ENCODE data around the gene ODAPH. TPM values are rescaled to one million over a fixed set of nuclear protein-coding genes. Genes with fewer than 3 reads are reported as not detected.
A peak's percentile ranks its signal among the peaks of the same experiment; 100 is the strongest.

The ODAPH gene
- polyA plus RNA-seq, 1 donor (not counting 4 experiments of a cell fraction or from before 2014, with no cell fraction given), result 0.45 TPM

- DNase-seq (ENCODE audit: low read depth, low spot score) (no peak), FAIRE-seq (no peak)
- H3K4me1 ChIP-seq (ENCODE audit: control insufficient read depth, extremely low read depth, insufficient read depth, low read length), result peaks cover 29% of the 10 kb centered on the region
- H3K27me3 ChIP-seq (ENCODE audit: control insufficient read depth, extremely low read depth, insufficient read depth, low read length), result no peaks in the 10 kb centered on the region
- H3K4me2 ChIP-seq (ENCODE audit: control insufficient read depth, extremely low read depth, insufficient read depth, low read depth, low read length), result peak overlapping the region; percentile 93
- no peak overlapping the region for H3K9ac ChIP-seq (ENCODE audit: control insufficient read depth, extremely low read depth, insufficient read depth, low read length)
- no peak overlapping the region for H3K27ac ChIP-seq (ENCODE audit: control insufficient read depth, insufficient read depth, low read length)
- peaks cover 2% of the 10 kb centered on the region for H3K9me1 ChIP-seq (ENCODE audit: control insufficient read depth, extremely low read depth, insufficient read depth, low read length)
- H3K9me3 ChIP-seq (ENCODE audit: control insufficient read depth, low read depth, low read length), result no peaks in the 10 kb centered on the region
- peak overlapping the region in 2 of 3 experiments; percentile 84 to 93 for H3K4me3 ChIP-seq (ENCODE audit: control insufficient read depth in 2 of 3, extremely low read depth in 1 of 3, insufficient read depth in 2 of 3, low read depth in 1 of 3, low read length in 3 of 3)
- H3K36me3 ChIP-seq (ENCODE audit: control insufficient read depth in 2 of 2, extremely low read depth in 1 of 2, insufficient read depth in 2 of 2, low read length in 2 of 2), result no peaks in the 10 kb centered on the region
- H4K20me1 ChIP-seq (ENCODE audit: control insufficient read depth, extremely low read depth, insufficient read depth, low read length), result no peaks in the 10 kb centered on the region
- H3K79me2 ChIP-seq (ENCODE audit: control insufficient read depth, insufficient read depth, low read length), result peaks cover 50% of the 10 kb centered on the region
- no peak overlapping the region for H2AFZ ChIP-seq (ENCODE audit: control insufficient read depth, low read length)
- TF ChIP-seq EZH2 (IDR thresholded peaks at IDR 0.05; ENCODE audit: low read length) (no peak), CTCF (optimal IDR thresholded peaks at IDR 0.05 in 1 of 3, IDR thresholded peaks at IDR 0.05 in 1 of 3, conservative IDR thresholded peaks at IDR 0.05 in 1 of 3; ENCODE audit: extremely low read depth in 1 of 3, insufficient read depth in 2 of 3, low read length in 3 of 3) (no peak)
- dilution Hi-C loops (cut with MboI; ENCODE audit: extremely low pct_ligation_motif_present, low sequenced_read_pairs), result no loop called here
Measured at GRCh38 chr4:75511841-75512240, 44.0 kb upstream of the ODAPH start.

DNA sequence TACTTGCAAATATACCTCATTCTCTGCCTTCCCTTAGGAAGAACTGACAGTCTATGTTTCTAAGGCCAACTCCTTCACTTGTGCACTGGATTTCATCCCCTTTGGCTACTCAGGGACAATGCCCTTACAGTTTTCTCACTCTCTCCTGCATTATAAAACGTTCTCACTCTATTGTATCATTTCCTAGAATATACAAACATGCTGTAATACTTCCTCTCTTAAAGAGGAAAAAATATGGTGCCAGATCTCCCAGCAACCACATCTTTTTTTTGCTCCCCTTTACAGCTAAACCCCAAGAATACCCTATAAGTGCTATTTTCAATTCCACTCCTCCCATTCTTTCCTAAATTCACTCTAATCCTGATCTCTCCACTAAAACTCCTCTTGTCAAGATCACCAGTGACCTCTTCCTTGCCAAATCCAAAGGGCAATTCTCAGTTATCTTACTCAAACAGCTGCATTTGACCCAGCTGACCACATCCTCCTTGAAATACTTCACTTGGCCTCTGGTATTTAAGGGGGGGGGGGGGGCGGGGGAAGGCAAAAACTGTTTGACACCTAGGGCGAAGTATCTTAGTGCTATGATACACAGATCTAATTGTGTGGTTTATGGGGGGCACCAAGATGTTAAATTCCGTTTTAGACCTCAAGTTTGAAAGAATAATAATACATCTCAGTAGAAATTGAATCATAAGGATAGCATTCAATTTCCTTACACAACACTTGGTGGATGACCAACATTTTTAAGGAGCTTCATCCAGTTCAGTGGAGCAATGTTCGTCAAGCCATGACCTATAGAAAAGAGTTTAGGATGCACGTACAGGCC, 43.3 kb upstream of the ODAPH start:
- Histone ChIP-seq H3K9me3 (ENCODE audit: control insufficient read depth, low read depth, low read length) (no peaks in the 10 kb centered on the region), H3K36me3 (ENCODE audit: control insufficient read depth in 2 of 2, extremely low read depth in 1 of 2, insufficient read depth in 2 of 2, low read length in 2 of 2) (no peaks in the 10 kb centered on the region), H3K9me1 (ENCODE audit: control insufficient read depth, extremely low read depth, insufficient read depth, low read length) (peaks cover 2% of the 10 kb centered on the region), H3K9ac (ENCODE audit: control insufficient read depth, extremely low read depth, insufficient read depth, low read length) (peak overlapping the region; percentile 93), H3K4me1 (ENCODE audit: control insufficient read depth, extremely low read depth, insufficient read depth, low read length) (peaks cover 29% of the 10 kb centered on the region), H2AFZ (ENCODE audit: control insufficient read depth, low read length) (no peak overlapping the region), H4K20me1 (ENCODE audit: control insufficient read depth, extremely low read depth, insufficient read depth, low read length) (no peaks in the 10 kb centered on the region), H3K27ac (ENCODE audit: control insufficient read depth, insufficient read depth, low read length) (peak overlapping the region; percentile 92), H3K27me3 (ENCODE audit: control insufficient read depth, extremely low read depth, insufficient read depth, low read length) (no peaks in the 10 kb centered on the region), H3K79me2 (ENCODE audit: control insufficient read depth, insufficient read depth, low read length) (peaks cover 50% of the 10 kb centered on the region), H3K4me2 (ENCODE audit: control insufficient read depth, extremely low read depth, insufficient read depth, low read depth, low read length) (peak overlapping the region; percentile 93), H3K4me3 (ENCODE audit: control insufficient read depth in 2 of 3, extremely low read depth in 1 of 3, insufficient read depth in 2 of 3, low read depth in 1 of 3, low read length in 3 of 3) (peak overlapping the region; percentile 58 to 93 (median 84))
- no peak for TF ChIP-seq CTCF (optimal IDR thresholded peaks at IDR 0.05 in 1 of 3, IDR thresholded peaks at IDR 0.05 in 1 of 3, conservative IDR thresholded peaks at IDR 0.05 in 1 of 3; ENCODE audit: extremely low read depth in 1 of 3, insufficient read depth in 2 of 3, low read length in 3 of 3)
- TF ChIP-seq EZH2 (IDR thresholded peaks at IDR 0.05; ENCODE audit: low read length), result no peak
- FAIRE-seq (no peak), DNase-seq (ENCODE audit: low read depth, low spot score) (no peak)
- dilution Hi-C loops (cut with MboI; ENCODE audit: extremely low pct_ligation_motif_present, low sequenced_read_pairs), result no loop called here
